ENCODE results near the gene ALPP.
"Not testable (repeated sequence)": the region's sequence is repeated elsewhere in the genome, so short reads cannot be mapped to it uniquely, and the experiment has no call there.

Gene ALPP

DNA sequence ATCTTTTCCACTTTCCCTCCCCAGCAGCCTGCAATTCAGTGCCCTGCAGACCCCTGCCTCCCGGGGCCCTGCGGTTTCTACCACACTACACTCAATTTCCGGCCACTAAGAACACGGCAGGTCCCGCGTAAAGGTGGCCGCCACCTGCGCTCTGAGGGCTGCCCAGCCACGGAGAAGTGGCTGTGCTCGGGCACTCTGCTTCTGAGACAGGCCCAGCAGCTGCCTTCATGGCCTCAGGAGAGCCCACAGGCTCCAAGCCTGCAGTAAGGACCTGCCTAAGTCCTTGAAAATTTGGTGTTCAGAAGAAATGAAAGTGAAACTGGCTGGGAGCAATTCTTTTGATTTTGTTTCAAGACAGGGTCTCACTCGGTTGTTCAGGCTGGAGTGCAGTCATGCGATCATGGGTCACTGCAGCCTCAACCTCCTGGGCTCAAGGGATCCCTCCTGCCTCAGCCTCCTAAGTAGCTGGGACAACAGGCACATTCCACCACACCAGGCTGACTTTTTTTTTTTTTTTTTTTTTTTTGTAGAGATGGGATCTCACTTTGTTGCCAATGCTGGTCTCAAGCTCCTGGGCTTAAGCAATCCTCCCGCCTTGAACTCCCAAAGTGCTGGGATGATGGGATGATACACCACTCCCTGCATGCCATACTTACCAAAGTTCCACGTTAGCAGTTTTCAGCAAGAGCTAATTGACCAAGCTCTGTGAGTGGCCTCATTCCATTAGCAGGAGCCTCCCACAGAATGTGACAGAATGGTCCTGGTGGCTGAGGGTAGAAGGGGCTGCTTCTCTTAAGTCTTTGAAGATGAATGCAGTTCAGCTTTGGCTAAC is 14.6 kb upstream of the ALPP start:
- TF ChIP-seq, protein P1, sequence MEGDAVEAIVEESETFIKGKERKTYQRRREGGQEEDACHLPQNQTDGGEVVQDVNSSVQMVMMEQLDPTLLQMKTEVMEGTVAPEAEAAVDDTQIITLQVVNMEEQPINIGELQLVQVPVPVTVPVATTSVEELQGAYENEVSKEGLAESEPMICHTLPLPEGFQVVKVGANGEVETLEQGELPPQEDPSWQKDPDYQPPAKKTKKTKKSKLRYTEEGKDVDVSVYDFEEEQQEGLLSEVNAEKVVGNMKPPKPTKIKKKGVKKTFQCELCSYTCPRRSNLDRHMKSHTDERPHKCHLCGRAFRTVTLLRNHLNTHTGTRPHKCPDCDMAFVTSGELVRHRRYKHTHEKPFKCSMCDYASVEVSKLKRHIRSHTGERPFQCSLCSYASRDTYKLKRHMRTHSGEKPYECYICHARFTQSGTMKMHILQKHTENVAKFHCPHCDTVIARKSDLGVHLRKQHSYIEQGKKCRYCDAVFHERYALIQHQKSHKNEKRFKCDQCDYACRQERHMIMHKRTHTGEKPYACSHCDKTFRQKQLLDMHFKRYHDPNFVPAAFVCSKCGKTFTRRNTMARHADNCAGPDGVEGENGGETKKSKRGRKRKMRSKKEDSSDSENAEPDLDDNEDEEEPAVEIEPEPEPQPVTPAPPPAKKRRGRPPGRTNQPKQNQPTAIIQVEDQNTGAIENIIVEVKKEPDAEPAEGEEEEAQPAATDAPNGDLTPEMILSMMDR (conservative IDR thresholded peaks at IDR 0.05; ENCODE audit: low read depth, low read length) = peak; percentile 13; the same call in 1 of the 2 replicates
- H3K4me1 ChIP-seq (ENCODE audit: low read depth, poor library complexity, severe bottlenecking) = peaks cover 31% of the 10 kb centered on the region
- H2AFZ ChIP-seq (ENCODE audit: low read depth) = peak overlapping the region; percentile 69
- H3K36me3 ChIP-seq (ENCODE audit: insufficient read depth) = no peaks in the 10 kb centered on the region
- H4K20me1 ChIP-seq (ENCODE audit: insufficient read depth) = no peaks in the 10 kb centered on the region
- peak overlapping the region; percentile 40; the same call in 1 of the 2 replicates for H3K9ac ChIP-seq
- no peak overlapping the region for H3K4me3 ChIP-seq (IDR thresholded peaks at IDR 0.05; ENCODE audit: insufficient read depth, low read depth, low read length)
- no peaks in the 10 kb centered on the region for H3K27me3 ChIP-seq (ENCODE audit: insufficient read depth, low read depth)
- peak overlapping the region; percentile 64 for H3K27ac ChIP-seq
- H3K4me2 ChIP-seq = peak overlapping the region; percentile 53
- no peaks in the 10 kb centered on the region for H3K79me2 ChIP-seq (ENCODE audit: insufficient read depth, low read depth)

DNA sequence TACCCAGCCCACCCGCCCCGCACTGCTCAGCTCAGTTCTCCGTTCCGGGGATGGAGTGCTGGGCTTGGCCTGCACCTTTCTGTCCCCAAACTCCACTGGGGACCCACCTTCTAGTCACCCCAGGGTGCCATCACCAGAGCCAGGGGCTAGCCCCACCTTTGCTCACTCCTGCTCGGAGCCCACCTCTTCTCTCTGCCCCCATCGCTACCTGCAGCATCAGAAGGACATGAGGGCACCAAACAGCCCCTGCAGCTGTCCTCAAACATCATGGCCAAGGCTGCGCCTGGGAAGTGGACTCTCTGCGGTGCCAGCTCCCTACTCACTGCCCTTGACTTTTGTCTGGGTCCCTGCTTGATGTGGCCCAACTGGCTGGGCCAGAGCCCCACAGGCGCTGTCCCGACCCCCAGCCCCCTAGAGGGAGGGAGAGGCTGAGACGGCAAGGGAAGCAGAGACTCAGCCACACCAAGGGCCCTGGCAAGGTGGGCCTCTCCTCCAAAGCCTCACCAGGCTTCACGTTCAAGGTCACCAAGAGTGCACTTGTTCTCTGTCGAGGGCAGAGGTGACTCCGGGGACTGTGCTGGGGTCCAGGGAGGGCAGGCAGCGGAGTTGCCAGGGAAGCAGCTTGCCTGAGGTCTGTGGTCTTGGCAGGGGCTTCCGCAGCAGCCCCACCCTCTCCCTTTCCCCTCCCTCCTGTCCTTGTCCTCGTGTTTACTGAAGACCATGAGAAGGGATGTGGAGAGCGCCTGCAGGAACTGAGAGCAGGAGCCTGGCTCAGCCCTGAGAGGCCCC is 13.6 kb upstream of the ALPP start:
- H3K9ac ChIP-seq; H3K27ac ChIP-seq; H3K27me3 ChIP-seq (ENCODE audit: insufficient read depth, low read depth); H3K36me3 ChIP-seq (ENCODE audit: insufficient read depth); H2AFZ ChIP-seq (ENCODE audit: low read depth); H3K4me2 ChIP-seq; H4K20me1 ChIP-seq (ENCODE audit: insufficient read depth); H3K79me2 ChIP-seq (ENCODE audit: insufficient read depth, low read depth); H3K4me3 ChIP-seq (IDR thresholded peaks at IDR 0.05; ENCODE audit: insufficient read depth, low read depth, low read length): not testable (repeated sequence)
- peaks cover 31% of the 10 kb centered on the region for H3K4me1 ChIP-seq (ENCODE audit: low read depth, poor library complexity, severe bottlenecking)

DNA sequence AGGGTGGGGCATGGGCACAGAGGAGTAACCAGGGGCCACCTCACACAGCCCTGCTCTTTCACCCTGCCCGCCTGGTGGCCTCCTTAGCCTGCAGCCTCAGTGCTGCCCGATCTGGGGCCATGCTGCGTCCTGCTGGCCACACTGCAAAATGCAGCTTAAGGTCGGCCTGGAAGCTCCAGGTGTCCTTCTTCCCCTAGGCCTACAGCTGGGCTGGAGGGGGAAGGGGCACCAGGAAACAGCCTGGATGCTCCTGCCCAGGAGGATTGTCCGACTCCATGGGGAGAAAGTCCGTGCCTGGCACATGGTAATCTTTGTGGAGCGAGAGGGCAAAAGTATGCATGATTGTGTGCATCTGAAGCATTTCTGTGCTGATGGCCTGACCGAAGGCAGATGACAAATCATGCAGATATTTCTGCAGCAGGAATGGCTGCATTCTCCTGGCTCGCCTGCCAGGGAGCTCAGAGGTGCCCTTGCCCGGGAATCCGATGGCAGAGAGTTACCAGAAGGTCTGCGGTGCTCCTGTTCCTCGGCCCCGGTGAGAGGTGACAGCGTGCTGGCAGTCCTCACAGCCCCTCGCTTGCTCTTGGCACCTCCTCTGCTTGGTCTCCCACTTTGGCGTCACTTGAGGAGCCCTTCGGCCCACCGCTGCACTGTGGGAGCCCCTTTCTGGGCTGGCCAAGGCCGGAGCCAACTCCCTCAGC is 12.8 kb upstream of the ALPP start:
- H2AFZ ChIP-seq (ENCODE audit: low read depth) = no peak overlapping the region
- H4K20me1 ChIP-seq (ENCODE audit: insufficient read depth) = no peaks in the 10 kb centered on the region
- no peak overlapping the region for H3K4me3 ChIP-seq (IDR thresholded peaks at IDR 0.05; ENCODE audit: insufficient read depth, low read depth, low read length)
- TF ChIP-seq, protein P1 (conservative IDR thresholded peaks at IDR 0.05; ENCODE audit: low read depth, low read length) = peak; percentile 34; the same call in 1 of the 2 replicates
- H3K27ac ChIP-seq = no peak overlapping the region
- no peaks in the 10 kb centered on the region for H3K27me3 ChIP-seq (ENCODE audit: insufficient read depth, low read depth)
- H3K9ac ChIP-seq = no peak overlapping the region
- no peak overlapping the region for H3K4me2 ChIP-seq
- no peaks in the 10 kb centered on the region for H3K79me2 ChIP-seq (ENCODE audit: insufficient read depth, low read depth)
- peaks cover 31% of the 10 kb centered on the region for H3K4me1 ChIP-seq (ENCODE audit: low read depth, poor library complexity, severe bottlenecking)
- H3K36me3 ChIP-seq (ENCODE audit: insufficient read depth) = no peaks in the 10 kb centered on the region

DNA sequence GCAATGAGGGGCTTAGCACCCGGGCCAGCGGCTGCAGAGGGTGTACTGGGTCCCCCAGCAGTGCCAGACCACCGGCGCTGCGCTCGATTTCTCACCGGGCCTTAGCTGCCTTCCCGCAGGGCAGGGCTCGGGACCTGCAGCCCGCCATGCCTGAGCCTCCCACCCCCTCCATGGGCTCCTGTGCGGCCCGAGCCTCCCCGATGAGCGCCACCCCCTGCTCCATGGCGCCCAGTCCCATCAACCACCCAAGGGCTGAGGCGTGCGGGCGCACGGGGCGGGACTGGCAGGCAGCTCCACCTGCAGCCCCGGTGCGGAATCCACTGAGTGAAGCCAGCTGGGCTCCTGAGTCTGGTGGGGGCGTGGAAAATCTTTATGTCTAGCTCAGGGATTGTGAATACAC is 12.1 kb upstream of the ALPP start:
- not testable (repeated sequence) for H2AFZ ChIP-seq (ENCODE audit: low read depth); H3K4me2 ChIP-seq; H3K27ac ChIP-seq; H3K9ac ChIP-seq; H3K27me3 ChIP-seq (ENCODE audit: insufficient read depth, low read depth); H3K4me3 ChIP-seq (IDR thresholded peaks at IDR 0.05; ENCODE audit: insufficient read depth, low read depth, low read length); H3K36me3 ChIP-seq (ENCODE audit: insufficient read depth); H4K20me1 ChIP-seq (ENCODE audit: insufficient read depth); H3K79me2 ChIP-seq (ENCODE audit: insufficient read depth, low read depth)
- peaks cover 30% of the 10 kb centered on the region for H3K4me1 ChIP-seq (ENCODE audit: low read depth, poor library complexity, severe bottlenecking)

DNA sequence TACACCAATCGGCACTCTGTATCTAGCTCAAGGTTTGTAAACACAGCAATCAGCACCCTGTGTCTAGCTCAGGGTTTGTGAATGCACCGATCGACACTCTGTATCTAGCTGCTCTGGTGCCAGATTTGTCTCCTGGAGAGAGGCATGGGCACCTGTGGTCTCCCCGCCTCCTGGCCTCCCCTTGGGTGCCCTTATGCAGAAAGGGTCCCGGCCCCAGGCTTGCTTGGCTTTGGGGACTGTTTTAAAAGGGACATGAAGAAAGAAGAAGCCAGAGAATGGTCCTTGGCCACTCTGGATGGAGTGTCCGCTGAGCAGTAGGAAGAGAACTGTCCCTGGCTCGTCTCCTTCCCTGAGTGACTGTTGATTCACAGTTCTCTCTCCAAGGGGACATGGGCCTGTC is 11.5 kb upstream of the ALPP start:
- no peak overlapping the region for H3K9ac ChIP-seq
- H3K4me3 ChIP-seq (IDR thresholded peaks at IDR 0.05; ENCODE audit: insufficient read depth, low read depth, low read length) = no peak overlapping the region
- H3K27ac ChIP-seq = no peak overlapping the region
- H2AFZ ChIP-seq (ENCODE audit: low read depth) = no peak overlapping the region
- no peak overlapping the region for H3K4me2 ChIP-seq
- no peaks in the 10 kb centered on the region for H3K36me3 ChIP-seq (ENCODE audit: insufficient read depth)
- TF ChIP-seq, protein P1 (conservative IDR thresholded peaks at IDR 0.05; ENCODE audit: low read depth, low read length) = no peak
- no peaks in the 10 kb centered on the region for H3K27me3 ChIP-seq (ENCODE audit: insufficient read depth, low read depth)
- H3K4me1 ChIP-seq (ENCODE audit: low read depth, poor library complexity, severe bottlenecking) = peaks cover 24% of the 10 kb centered on the region
- H3K79me2 ChIP-seq (ENCODE audit: insufficient read depth, low read depth) = no peaks in the 10 kb centered on the region
- no peaks in the 10 kb centered on the region for H4K20me1 ChIP-seq (ENCODE audit: insufficient read depth)

All from KMS-11 (cell line).